ENCODE measurements around the gene TUBB8B.
"Not testable (repeated sequence)": the region's sequence is repeated elsewhere in the genome, so short reads cannot be mapped to it uniquely, and the experiment has no call there.

The TUBB8B gene

GRCh38 chr18:49176-49665 is at the start of gene TUBB8B:
TUBB8B (minus strand) TSS chr18:49615; CDS start chr18:49557, 58 bp downstream.
- not testable (repeated sequence) for DNase-seq (ENCODE audit: low read depth in 1 of 2, low spot score in 1 of 2)

- DNase-seq (ENCODE audit: low read depth in 1 of 2, low spot score in 1 of 2): not testable (repeated sequence)
These were observed 48.0 kb upstream of the TUBB8B start for GRCh38 chr18:97252-97914.

GRCh38 chr18:96767-97131 is 47.3 kb upstream of the TUBB8B start:
- not testable (repeated sequence) for DNase-seq (ENCODE audit: low read depth in 1 of 2, low spot score in 1 of 2)

- not testable (repeated sequence) for DNase-seq (ENCODE audit: low read depth in 1 of 2, low spot score in 1 of 2)
These were observed 46.8 kb upstream of the TUBB8B start for GRCh38 chr18:96101-96766.

- DNase-seq (ENCODE audit: low read depth in 1 of 2, low spot score in 1 of 2): not testable (repeated sequence)
These were observed 46.2 kb upstream of the TUBB8B start for GRCh38 chr18:95580-95979.

GRCh38 chr18:93897-94408 is 44.5 kb upstream of the TUBB8B start:
- not testable (repeated sequence) for DNase-seq (ENCODE audit: low read depth in 1 of 2, low spot score in 1 of 2)

- not testable (repeated sequence) for DNase-seq (ENCODE audit: low read depth in 1 of 2, low spot score in 1 of 2)
These were observed 42.1 kb upstream of the TUBB8B start for GRCh38 chr18:91561-91960.

GRCh38 chr18:90396-91193 is 41.2 kb upstream of the TUBB8B start:
- not testable (repeated sequence) for DNase-seq (ENCODE audit: low read depth in 1 of 2, low spot score in 1 of 2)

GRCh38 chr18:89124-89523 is 39.7 kb upstream of the TUBB8B start:
- not testable (repeated sequence) for DNase-seq (ENCODE audit: low read depth in 1 of 2, low spot score in 1 of 2)

- not testable (repeated sequence) for DNase-seq (ENCODE audit: low read depth in 1 of 2, low spot score in 1 of 2)
These were observed 35.4 kb upstream of the TUBB8B start for GRCh38 chr18:84801-85200.

GRCh38 chr18:82626-83209 is 33.3 kb upstream of the TUBB8B start:
- DNase-seq (ENCODE audit: low read depth in 1 of 2, low spot score in 1 of 2): not testable (repeated sequence)

- not testable (repeated sequence) for DNase-seq (ENCODE audit: low read depth in 1 of 2, low spot score in 1 of 2)
These were observed 31.5 kb upstream of the TUBB8B start for GRCh38 chr18:80881-81280.

- not testable (repeated sequence) for DNase-seq (ENCODE audit: low read depth in 1 of 2, low spot score in 1 of 2)
These were observed 30.8 kb upstream of the TUBB8B start for GRCh38 chr18:80202-80601.

GRCh38 chr18:75525-76160 is 26.2 kb upstream of the TUBB8B start:
- not testable (repeated sequence) for DNase-seq (ENCODE audit: low read depth in 1 of 2, low spot score in 1 of 2)

- DNase-seq (ENCODE audit: low read depth in 1 of 2, low spot score in 1 of 2): not testable (repeated sequence)
These were observed 23.9 kb upstream of the TUBB8B start for GRCh38 chr18:73181-73777.

GRCh38 chr18:67701-68100 is 18.3 kb upstream of the TUBB8B start:
- DNase-seq (ENCODE audit: low read depth in 1 of 2, low spot score in 1 of 2): not testable (repeated sequence)

GRCh38 chr18:64279-64678 is 14.9 kb upstream of the TUBB8B start:
- DNase-seq (ENCODE audit: low read depth in 1 of 2, low spot score in 1 of 2): not testable (repeated sequence)

- not testable (repeated sequence) for DNase-seq (ENCODE audit: low read depth in 1 of 2, low spot score in 1 of 2)
These were observed 14.2 kb upstream of the TUBB8B start for GRCh38 chr18:63656-64055.

GRCh38 chr18:54388-54787 is 5.0 kb upstream of the TUBB8B start:
- not testable (repeated sequence) for DNase-seq (ENCODE audit: low read depth in 1 of 2, low spot score in 1 of 2)

GRCh38 chr18:48696-49095 is 719 bp downstream of the TUBB8B start:
- not testable (repeated sequence) for DNase-seq (ENCODE audit: low read depth in 1 of 2, low spot score in 1 of 2)

All from activated CD4-positive, alpha-beta T cell treated with anti-CD3 and anti-CD28 coated beads, Interleukin-2, amount 50 U/mL, for 24 hours (primary cell).